ENCODE measurements around the gene KMO.

DNA sequence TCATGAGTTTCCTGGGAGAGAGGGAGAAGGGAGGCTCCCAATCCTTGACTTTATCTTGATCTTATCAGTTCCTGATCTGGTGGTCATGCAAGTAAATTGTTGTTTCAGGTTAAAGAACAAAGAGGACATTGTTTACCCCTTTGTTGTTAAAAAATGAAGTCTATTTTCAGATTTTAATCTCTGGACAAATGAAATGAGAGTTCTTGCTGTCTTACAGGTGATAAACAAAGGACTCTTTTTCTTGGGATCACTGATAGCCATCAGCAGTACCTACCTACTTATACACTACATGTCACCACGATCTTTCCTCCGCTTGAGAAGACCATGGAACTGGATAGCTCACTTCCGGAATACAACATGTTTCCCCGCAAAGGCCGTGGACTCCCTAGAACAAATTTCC lies 59.6 kb downstream of the KMO start:
- TF ChIP-seq POLR2A (IDR thresholded peaks at IDR 0.05), result no peak
- TF ChIP-seq, protein P1, sequence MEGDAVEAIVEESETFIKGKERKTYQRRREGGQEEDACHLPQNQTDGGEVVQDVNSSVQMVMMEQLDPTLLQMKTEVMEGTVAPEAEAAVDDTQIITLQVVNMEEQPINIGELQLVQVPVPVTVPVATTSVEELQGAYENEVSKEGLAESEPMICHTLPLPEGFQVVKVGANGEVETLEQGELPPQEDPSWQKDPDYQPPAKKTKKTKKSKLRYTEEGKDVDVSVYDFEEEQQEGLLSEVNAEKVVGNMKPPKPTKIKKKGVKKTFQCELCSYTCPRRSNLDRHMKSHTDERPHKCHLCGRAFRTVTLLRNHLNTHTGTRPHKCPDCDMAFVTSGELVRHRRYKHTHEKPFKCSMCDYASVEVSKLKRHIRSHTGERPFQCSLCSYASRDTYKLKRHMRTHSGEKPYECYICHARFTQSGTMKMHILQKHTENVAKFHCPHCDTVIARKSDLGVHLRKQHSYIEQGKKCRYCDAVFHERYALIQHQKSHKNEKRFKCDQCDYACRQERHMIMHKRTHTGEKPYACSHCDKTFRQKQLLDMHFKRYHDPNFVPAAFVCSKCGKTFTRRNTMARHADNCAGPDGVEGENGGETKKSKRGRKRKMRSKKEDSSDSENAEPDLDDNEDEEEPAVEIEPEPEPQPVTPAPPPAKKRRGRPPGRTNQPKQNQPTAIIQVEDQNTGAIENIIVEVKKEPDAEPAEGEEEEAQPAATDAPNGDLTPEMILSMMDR (IDR thresholded peaks at IDR 0.05), result no peak
